ENCODE data around the gene MSMP. TPM values are rescaled to one million over a fixed set of nuclear protein-coding genes. Genes with fewer than 3 reads are reported as not detected.
A peak's percentile ranks its signal among the peaks of the same experiment; 100 is the strongest.

Gene MSMP
- total RNA-seq, 2 experiments from 2014 or later, result not detected

DNA sequence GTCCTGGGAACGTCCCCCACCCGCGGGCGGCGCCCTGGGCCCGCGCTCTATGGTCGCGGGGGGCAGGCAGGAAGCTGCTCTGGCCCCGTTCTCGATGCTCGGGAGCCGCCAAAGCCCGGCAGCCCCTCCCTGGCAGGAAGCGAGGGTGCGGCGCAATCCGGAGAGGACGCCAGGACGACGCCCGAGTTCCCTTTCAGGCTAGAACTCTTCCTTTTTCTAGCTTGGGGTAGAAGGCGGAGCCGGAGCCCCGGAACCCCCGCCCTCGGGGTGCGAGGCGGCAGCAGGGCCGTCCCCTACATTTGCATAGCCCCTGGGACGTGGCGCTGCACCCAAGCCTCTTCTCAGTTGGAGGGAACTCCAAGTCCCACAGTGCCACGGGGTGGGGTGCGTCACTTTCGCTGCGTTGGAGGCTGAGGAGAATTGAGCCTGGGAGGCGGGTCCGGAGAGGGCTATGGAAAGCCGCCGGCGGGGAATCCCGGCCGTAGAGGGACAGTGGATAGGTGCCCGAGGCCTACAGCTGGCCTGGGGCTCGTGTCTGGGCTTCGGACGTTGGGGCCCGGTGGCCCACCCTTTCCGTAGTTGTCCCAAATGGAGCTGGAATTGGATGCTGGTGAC lies 21.8 kb downstream of the MSMP start, which contains the start of the genes CREB3 and TLN1:
Gene CREB3, plus strand, starts transcription at position 482 of the 615 bp plus-strand sequence. Its CDS starts 107 bp downstream, at position 589.
Gene TLN1, minus strand, starts transcription at position 11 of the 615 bp plus-strand sequence. CDS start 6,501 bp downstream, outside the sequence.
- DNase-seq (peak; percentile 95), ATAC-seq (ENCODE audit: low read depth) (peak; percentile 91)
- no peaks in the 10 kb centered on the region for H3K9me3 Mint-ChIP-seq
- peaks cover 12% of the 10 kb centered on the region for H3K36me3 Mint-ChIP-seq
- H3K4me1 Mint-ChIP-seq, result peaks cover 14% of the 10 kb centered on the region
- no peak within 1 kb of the TSS for H3K4me3 Mint-ChIP-seq
- POLR2A ChIA-PET, result interaction anchor here (0.7 to 4.0 kb wide), 22 partner anchors 9 to 653 kb away, joined by 3 to 53 read pairs (median 7); partner anchors contain the start of genes ARHGEF39, CCDC107, FANCG and GBA2
- H3K27ac Mint-ChIP-seq, result peak within 1 kb of the TSS; percentile 92
- no peaks in the 10 kb centered on the region for H3K27me3 Mint-ChIP-seq

DNA sequence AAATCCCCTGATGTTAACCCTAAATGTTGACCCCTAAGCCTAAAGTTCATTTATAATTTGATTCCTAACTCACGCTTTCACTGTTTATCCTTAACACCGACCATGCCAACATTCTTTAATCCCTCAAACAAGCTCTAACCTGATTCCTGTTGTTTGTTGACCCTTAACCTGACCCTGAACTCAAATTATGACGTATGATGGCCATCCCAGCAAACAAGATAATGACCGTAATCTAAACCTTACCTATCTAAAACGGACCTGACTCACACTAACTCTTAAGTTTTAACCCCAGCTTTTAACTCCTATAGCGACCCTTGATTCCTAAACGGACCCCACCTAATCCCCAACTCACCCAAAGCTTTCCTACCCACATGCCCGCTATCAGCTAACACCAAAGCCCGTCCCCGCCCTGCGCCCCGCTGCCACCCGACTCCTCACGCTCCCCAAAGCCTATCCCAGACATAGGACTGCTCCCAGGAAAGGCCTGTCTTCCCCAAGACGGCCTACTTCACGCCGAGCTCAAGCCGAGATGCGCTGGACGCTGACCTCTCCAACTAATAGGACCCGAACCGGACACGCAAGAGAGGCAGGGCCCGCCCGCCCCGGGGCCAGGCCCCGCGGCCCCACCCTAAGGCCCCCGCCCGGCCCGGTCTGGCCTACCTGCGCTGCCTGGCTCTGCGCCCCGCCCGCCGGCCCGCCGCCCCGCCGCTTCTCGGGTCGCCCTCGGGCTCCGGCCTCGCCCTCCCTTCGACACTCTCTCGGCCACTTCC lies 22.5 kb downstream of the MSMP start:
- POLR2A ChIA-PET, result interaction anchor here (0.6 to 4.0 kb wide), 24 partner anchors 8 to 652 kb away, joined by 3 to 53 read pairs (median 6); partner anchors contain the start of genes ARHGEF39, CCDC107, CLTA and FANCG
- H3K4me1 Mint-ChIP-seq, result peaks cover 21% of the 10 kb centered on the region
- no peak overlapping the region for H3K4me3 Mint-ChIP-seq
- DNase-seq, result no peak
- H3K27me3 Mint-ChIP-seq, result no peaks in the 10 kb centered on the region
- H3K27ac Mint-ChIP-seq, result peak overlapping the region; percentile 92
- H3K9me3 Mint-ChIP-seq, result no peaks in the 10 kb centered on the region
- ATAC-seq (ENCODE audit: low read depth), result no peak
- H3K36me3 Mint-ChIP-seq, result peaks cover 15% of the 10 kb centered on the region

DNA sequence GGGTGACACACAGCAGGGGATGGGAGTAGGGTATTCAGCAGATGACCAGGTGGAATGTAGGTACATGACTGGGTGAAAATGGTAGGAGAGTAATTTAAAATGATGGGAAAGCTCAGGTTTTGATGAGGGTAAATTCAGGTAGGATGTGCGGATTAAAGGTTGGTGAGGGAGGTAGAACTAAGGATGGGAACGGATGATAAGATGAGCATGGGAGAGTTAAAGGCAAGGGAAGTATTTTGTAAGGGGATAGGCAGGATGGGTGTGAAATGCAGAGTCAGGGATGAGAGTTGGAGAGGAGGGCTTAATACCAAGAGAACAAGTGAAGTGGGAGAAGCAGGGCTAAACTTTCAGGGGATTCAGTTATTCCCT lies 23.6 kb downstream of the MSMP start:
- peak overlapping the region; percentile 26 for H3K27ac Mint-ChIP-seq
- H3K4me1 Mint-ChIP-seq, result peaks cover 19% of the 10 kb centered on the region
- no peak overlapping the region for H3K4me3 Mint-ChIP-seq
- no peaks in the 10 kb centered on the region for H3K27me3 Mint-ChIP-seq
- H3K9me3 Mint-ChIP-seq, result no peaks in the 10 kb centered on the region
- ATAC-seq (ENCODE audit: low read depth) (no peak), DNase-seq (no peak)
- H3K36me3 Mint-ChIP-seq, result peaks cover 14% of the 10 kb centered on the region
- POLR2A ChIA-PET, result interaction anchor here (1.0 to 4.0 kb wide), 11 partner anchors 11 to 460 kb away, joined by 3 to 53 read pairs (median 13); partner anchors contain the start of genes ARHGEF39, CCDC107, CLTA and GBA2

DNA sequence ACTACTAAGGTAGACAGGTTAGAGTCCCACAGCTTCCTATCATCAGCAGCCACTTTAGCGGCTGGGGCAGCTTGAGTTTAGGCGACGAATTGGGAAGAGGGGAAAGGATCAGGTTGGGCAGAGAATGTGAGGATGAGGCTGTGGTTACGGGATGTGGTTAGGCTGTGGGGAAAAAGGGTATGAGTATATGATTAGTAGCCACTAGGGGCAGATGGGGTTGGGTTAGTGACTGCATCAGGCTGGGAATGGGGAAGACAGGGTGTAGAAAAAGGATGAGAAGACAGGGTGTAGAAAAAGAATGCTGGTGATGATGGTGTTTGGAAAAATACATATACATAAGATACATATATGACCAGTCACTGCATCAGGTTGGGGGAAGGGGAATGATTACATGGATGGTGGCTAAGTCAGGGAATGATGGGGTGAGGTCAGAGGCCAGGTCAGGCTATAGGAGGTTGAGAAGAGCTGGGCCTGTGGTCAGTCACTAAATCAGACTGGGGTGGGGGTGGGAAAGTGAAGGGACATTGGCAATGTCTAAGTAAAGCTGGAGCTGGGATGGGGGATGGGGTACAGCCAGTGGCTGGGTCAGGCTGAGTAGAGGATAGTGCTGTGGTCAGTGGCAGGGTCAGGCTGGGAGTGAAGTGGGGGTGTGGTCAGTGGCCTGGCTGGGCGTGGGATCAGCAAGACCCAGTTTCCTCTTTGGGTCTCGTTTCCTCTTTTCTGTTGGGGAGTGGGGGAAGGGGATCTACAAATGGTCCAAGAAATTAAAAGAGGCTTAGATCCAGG lies 24.2 kb downstream of the MSMP start:
- Mint-ChIP-seq H3K4me1 (peaks cover 17% of the 10 kb centered on the region), H3K4me3 (no peak overlapping the region), H3K27ac (peak overlapping the region; percentile 26), H3K27me3 (no peaks in the 10 kb centered on the region), H3K9me3 (no peaks in the 10 kb centered on the region), H3K36me3 (peaks cover 13% of the 10 kb centered on the region)
- POLR2A ChIA-PET, result interaction anchor here (1.0 to 4.0 kb wide), 8 partner anchors 19 to 125 kb away, joined by 3 to 53 read pairs (median 19); partner anchors contain the start of genes ARHGEF39, CCDC107, GBA2 and RGP1
- ATAC-seq (ENCODE audit: low read depth) (no peak), DNase-seq (no peak)

DNA sequence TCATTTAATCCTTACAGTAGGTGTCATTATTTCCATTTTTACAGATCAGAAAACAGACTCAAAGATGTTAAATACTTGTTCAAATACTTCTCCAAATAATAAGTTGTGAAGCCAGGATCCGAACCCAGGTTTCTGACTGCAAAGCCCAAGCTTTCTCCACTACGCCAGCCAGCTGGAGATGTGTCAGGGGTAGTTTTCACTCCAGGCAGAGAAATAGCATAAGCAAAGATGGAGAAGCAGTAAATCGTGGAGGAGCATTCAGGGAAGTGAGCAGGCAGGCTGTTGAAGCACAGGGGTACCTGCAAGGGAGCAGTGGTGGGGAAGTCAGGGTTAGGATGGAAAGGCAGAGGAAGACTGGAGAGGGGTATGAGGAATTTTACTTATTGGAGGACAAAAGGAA lies 25.0 kb downstream of the MSMP start:
- POLR2A ChIA-PET, result interaction anchor here (0.8 to 2.6 kb wide), 10 partner anchors 13 to 124 kb away, joined by 3 to 20 read pairs (median 5); partner anchors contain the start of genes CCDC107, GBA2, RGP1 and RMRP

DNA sequence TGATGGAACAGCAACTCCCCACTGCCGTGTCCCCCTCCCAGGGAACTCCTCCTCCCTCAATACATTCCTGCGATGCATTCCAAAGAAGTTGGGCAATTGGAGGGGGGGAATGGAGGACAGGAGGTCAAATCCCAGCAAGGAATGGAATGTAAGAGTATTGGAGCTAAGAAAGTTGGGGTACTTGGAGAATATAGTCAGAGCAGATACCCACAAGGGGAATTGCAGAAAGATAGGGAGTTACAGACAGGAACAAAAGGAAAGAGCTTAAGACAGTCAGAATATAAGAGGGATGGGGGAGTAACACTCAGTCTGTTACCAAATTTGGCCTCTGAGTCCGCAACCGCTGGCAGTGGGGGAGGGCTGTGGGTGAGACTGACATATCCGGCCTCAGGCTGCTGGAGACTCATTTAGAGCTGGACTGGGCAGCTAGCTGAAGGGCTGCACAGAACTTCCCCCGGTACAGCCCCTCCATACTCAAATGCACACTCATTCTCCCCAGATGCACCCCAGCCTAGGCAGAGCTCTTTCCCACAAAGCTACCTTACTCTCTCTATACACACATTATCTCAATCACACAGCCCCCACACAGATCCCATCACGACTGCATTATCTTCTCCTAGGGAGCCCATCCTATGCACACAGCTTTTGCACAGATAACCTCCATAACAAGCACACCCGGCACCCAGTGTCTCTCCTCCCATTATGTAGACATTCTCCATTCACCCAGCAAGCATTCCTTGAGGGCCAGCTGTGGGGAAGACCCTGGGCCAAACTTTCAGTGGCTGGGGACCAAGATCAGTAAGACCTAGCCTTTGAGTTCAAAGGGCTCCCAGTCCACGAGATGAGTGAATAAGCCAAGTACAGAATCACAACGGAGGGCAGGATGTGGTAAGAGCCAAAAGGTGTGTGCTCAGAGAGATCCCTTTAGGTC lies 25.8 kb downstream of the MSMP start:
- no peak for ATAC-seq (ENCODE audit: low read depth)
- POLR2A ChIA-PET, result interaction anchor here (0.6 to 2.6 kb wide), 22 partner anchors 12 to 124 kb away, joined by 3 to 20 read pairs (median 4); partner anchors contain the start of genes ARHGEF39, CCDC107, GBA2 and RGP1

More for the DNA sequence above, 25.0 kb downstream of the MSMP start:
- Mint-ChIP-seq H3K27me3 (no peaks in the 10 kb centered on the region), H3K27ac (no peak overlapping the region), H3K9me3 (no peaks in the 10 kb centered on the region), H3K36me3 (peaks cover 20% of the 10 kb centered on the region), H3K4me3 (no peak overlapping the region), H3K4me1 (peaks cover 16% of the 10 kb centered on the region)
- DNase-seq (no peak), ATAC-seq (ENCODE audit: low read depth) (no peak)

DNA sequence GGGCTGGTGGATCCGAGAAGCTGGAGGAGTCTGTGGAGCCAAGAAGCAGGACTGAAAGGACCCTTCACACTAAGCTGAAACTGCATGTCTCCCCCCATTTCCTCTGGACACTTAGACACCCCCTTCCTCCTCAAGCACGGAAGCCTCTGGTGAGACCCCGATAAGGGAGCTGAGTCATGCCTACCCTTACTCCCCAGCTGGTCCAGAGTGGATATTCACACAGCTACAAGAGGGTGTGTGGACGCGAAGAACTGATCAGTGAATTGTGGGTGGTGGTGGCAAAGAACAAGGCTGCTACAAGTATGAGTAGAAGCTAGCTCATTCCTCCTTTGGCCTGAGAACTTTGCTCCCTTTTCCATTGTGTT lies 26.4 kb downstream of the MSMP start:
- Mint-ChIP-seq H3K27me3 (no peaks in the 10 kb centered on the region), H3K4me3 (no peak overlapping the region), H3K4me1 (peaks cover 12% of the 10 kb centered on the region), H3K9me3 (no peaks in the 10 kb centered on the region), H3K27ac (no peak overlapping the region), H3K36me3 (peaks cover 22% of the 10 kb centered on the region)
- no peak for DNase-seq
- POLR2A ChIA-PET, result interaction anchor here (0.6 to 2.6 kb wide), 17 partner anchors 12 to 150 kb away, joined by 3 to 20 read pairs (median 4); partner anchors contain the start of genes ARHGEF39, GBA2, RGP1 and SPAG8
- no peak for ATAC-seq (ENCODE audit: low read depth)

More for the DNA sequence above, 25.8 kb downstream of the MSMP start:
- Mint-ChIP-seq H3K27me3 (no peaks in the 10 kb centered on the region), H3K4me3 (no peak overlapping the region), H3K27ac (no peak overlapping the region), H3K4me1 (peaks cover 14% of the 10 kb centered on the region), H3K36me3 (peaks cover 20% of the 10 kb centered on the region), H3K9me3 (no peaks in the 10 kb centered on the region)
- peak; percentile 67 for DNase-seq

DNA sequence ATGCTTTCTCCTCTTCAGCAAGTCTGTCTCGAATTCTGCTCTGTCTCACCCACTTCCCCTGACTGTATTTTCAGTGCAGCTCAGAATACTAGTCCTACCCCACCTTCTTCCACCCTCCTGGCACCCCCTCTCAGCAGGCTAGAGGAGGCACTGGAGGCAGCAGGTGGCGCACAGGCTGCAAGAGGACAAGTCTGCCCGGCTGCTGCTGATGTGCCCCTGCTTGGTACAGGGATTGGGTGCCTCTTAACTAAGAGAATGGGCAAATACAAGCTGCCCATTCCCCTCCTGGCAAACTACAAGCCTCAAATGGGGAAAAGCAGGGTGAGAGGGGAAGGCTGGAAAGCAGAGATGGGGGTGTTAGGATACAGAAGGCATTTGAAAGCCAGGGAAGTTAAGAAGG lies 27.1 kb downstream of the MSMP start:
- Mint-ChIP-seq H3K4me3 (no peak overlapping the region), H3K27me3 (no peaks in the 10 kb centered on the region), H3K9me3 (no peaks in the 10 kb centered on the region), H3K27ac (no peak overlapping the region), H3K36me3 (peaks cover 28% of the 10 kb centered on the region), H3K4me1 (peaks cover 12% of the 10 kb centered on the region)
- ATAC-seq (ENCODE audit: low read depth) (peak; percentile 48), DNase-seq (no peak)
- POLR2A ChIA-PET, result interaction anchor here (0.8 to 2.6 kb wide), 9 partner anchors 12 to 107 kb away, joined by 3 to 20 read pairs (median 6); partner anchors contain the start of genes ARHGEF39, CCDC107, GBA2 and RGP1

DNA sequence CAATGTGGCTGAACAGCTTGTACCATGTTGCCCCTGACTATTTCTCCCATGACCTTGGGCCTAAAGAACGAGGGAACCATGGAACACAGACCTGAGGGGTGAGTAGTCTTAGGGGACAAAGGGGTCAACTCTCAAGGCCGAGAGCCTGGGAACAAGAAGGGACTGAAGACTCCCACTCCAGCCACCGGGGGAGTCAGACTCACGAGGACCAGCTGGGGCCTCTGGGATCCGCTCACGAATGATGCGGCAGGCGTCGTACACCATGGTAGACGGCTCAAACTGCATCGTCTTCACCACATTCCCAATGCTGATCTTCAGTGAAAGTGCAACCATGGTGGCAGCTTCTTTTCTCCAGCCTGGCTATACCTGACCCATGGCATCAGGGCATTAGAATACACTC lies 28.7 kb downstream of the MSMP start:
- H3K27ac Mint-ChIP-seq, result no peak overlapping the region
- H3K4me3 Mint-ChIP-seq, result no peak overlapping the region
- H3K27me3 Mint-ChIP-seq, result no peaks in the 10 kb centered on the region
- H3K4me1 Mint-ChIP-seq, result peaks cover 9% of the 10 kb centered on the region
- DNase-seq (no peak), ATAC-seq (ENCODE audit: low read depth) (no peak)
- POLR2A ChIA-PET, result no interaction called here
- H3K9me3 Mint-ChIP-seq, result no peaks in the 10 kb centered on the region
- peaks cover 29% of the 10 kb centered on the region for H3K36me3 Mint-ChIP-seq

DNA sequence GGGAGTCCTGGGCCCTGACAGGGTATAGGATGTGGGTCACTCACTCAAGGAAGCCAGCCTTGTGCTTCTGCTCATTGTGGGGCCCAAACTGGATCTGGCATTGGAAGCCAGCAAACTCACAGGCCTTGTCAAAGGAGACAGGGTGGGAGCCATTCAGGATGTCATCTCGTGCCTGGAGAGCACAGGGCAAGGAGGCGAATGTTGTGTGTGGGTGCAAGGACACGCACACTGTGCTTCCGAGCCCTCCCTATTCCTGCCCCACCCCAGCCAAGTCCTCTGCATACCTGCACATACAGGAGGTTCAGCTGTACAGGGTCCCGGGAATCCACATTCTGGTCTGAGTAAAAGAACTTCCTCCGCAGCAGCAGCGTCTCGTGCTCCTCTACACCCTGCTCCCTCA lies 30.2 kb downstream of the MSMP start:
- peaks cover 9% of the 10 kb centered on the region for H3K4me1 Mint-ChIP-seq
- no peaks in the 10 kb centered on the region for H3K9me3 Mint-ChIP-seq
- ATAC-seq (ENCODE audit: low read depth) (no peak), DNase-seq (no peak)
- peaks cover 36% of the 10 kb centered on the region for H3K36me3 Mint-ChIP-seq
- POLR2A ChIA-PET, result interaction anchor here (1.3 kb wide), 1 partner anchor 8 kb away, joined by 4 read pairs; the partner anchor contains the start of genes CREB3 and TLN1
- H3K27ac Mint-ChIP-seq, result no peak overlapping the region
- H3K27me3 Mint-ChIP-seq, result no peaks in the 10 kb centered on the region
- no peak overlapping the region for H3K4me3 Mint-ChIP-seq

DNA sequence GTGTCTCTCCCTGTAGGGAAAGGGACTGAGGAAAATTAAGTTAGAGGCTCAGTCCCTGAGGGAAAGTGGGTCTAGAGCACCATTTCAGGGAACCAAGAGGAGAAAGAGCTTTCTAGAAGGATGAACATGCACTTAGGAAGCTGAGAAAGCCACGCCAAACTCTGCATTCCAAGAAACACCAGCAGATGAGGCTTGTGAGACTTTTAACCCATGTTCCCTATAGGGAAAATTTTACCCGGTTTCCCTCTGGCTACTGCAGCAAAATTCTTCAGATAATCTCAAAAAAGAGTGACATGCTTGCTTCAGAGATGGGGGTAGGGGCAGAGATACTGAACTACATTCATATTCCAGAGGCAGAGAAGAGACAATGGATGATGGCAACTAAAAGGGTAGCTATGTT lies 30.6 kb downstream of the MSMP start:
- H3K27me3 Mint-ChIP-seq, result no peaks in the 10 kb centered on the region

DNA sequence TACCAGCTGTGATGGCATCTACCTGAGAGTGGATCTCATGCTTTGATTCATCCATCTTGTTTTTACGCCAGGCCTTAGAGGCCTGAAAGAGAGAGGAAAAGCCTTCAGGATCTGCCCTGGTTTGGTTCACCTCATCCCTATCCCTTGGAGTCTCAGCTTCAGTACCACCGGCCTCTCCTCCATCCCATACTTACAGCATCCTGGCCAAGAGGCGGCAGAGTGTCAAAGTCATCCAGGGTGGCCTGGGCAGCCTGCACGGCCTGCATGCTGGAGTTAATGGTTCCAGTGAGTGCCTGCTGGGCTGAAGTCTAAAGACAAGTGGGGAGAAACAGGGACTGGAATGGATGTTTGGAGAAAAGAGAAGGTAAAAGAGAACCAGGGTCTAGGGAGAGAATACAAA lies 34.5 kb downstream of the MSMP start:
- no peak overlapping the region for H3K4me3 Mint-ChIP-seq
- no peak overlapping the region for H3K27ac Mint-ChIP-seq
- DNase-seq (no peak), ATAC-seq (ENCODE audit: low read depth) (no peak)
- no peaks in the 10 kb centered on the region for H3K4me1 Mint-ChIP-seq
- H3K9me3 Mint-ChIP-seq, result no peaks in the 10 kb centered on the region
- POLR2A ChIA-PET, result no interaction called here
- H3K27me3 Mint-ChIP-seq, result no peaks in the 10 kb centered on the region
- H3K36me3 Mint-ChIP-seq, result peaks cover 39% of the 10 kb centered on the region

More for the DNA sequence above, 30.6 kb downstream of the MSMP start:
- DNase-seq (no peak), ATAC-seq (ENCODE audit: low read depth) (no peak)
- Mint-ChIP-seq H3K4me1 (peaks cover 9% of the 10 kb centered on the region), H3K9me3 (no peaks in the 10 kb centered on the region), H3K36me3 (peaks cover 36% of the 10 kb centered on the region), H3K4me3 (no peak overlapping the region), H3K27ac (no peak overlapping the region)
- POLR2A ChIA-PET, result interaction anchor here (0.8 to 1.3 kb wide), 2 partner anchors 9 kb away, joined by 3 to 4 read pairs; partner anchors contain the start of genes CREB3 and TLN1
